Measurements from ENCODE around the gene LRBA.

Gene LRBA

GRCh38 chr4:150250293-150250997 lies 764.6 kb downstream of the LRBA start:
- no peak overlapping the region for H3K4me3 ChIP-seq (replicated peaks; ENCODE audit: low read depth, low read length)
- DNase-seq (ENCODE audit: low read depth): no peak
- TF ChIP-seq, protein P1, sequence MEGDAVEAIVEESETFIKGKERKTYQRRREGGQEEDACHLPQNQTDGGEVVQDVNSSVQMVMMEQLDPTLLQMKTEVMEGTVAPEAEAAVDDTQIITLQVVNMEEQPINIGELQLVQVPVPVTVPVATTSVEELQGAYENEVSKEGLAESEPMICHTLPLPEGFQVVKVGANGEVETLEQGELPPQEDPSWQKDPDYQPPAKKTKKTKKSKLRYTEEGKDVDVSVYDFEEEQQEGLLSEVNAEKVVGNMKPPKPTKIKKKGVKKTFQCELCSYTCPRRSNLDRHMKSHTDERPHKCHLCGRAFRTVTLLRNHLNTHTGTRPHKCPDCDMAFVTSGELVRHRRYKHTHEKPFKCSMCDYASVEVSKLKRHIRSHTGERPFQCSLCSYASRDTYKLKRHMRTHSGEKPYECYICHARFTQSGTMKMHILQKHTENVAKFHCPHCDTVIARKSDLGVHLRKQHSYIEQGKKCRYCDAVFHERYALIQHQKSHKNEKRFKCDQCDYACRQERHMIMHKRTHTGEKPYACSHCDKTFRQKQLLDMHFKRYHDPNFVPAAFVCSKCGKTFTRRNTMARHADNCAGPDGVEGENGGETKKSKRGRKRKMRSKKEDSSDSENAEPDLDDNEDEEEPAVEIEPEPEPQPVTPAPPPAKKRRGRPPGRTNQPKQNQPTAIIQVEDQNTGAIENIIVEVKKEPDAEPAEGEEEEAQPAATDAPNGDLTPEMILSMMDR (IDR thresholded peaks at IDR 0.05; ENCODE audit: low read length, missing control alignments): no peak

GRCh38 chr4:150248181-150248580 lies 766.9 kb downstream of the LRBA start:
- TF ChIP-seq, protein P1 (IDR thresholded peaks at IDR 0.05; ENCODE audit: low read length, missing control alignments): no peak
- no peak for DNase-seq (ENCODE audit: low read depth)
- H3K4me3 ChIP-seq (replicated peaks; ENCODE audit: low read depth, low read length): no peak overlapping the region

DNA sequence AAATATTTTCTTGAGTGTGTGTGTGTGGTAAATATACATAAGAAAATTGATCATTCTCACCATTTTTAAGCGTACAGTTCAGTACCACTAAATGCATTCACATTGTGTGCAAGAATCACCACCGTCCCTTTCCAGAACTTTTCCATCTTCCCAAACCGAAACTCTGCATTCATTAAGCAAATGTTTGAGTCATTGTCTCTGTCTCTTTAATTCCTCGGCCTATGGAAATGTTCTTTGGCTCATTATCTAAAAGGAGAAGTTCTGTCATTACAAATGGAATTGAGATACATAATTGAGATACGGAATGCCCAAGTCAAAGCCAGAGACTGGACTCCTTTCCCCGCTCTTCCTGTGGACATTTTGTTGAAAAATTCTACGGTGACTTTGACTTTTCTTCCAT lies 767.9 kb downstream of the LRBA start:
- H3K4me3 ChIP-seq (replicated peaks; ENCODE audit: low read depth, low read length): no peak overlapping the region
- TF ChIP-seq, protein P1 (IDR thresholded peaks at IDR 0.05; ENCODE audit: low read length, missing control alignments): no peak
- DNase-seq (ENCODE audit: low read depth): no peak

DNA sequence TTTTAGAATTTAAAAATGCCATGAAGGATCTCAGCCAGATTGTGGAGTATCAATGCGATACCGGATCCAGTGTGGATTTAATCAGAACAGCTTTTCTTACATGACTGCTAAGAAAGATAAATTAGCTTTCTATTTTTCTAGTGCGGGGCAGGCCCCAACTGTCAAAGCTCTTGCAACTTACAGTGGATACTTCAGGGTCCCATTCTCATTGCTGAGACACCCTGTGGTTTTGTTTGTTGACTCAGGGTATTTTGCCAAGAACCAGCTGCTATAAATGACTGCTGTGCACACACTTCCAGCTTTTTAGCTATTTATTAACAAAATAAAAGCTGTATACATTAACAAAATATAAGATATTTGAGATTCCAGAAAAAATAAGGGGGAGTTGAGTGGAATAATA lies 770.5 kb downstream of the LRBA start:
- H3K4me3 ChIP-seq (replicated peaks; ENCODE audit: low read depth, low read length): no peak overlapping the region
- peak; percentile 51 for DNase-seq (ENCODE audit: low read depth)
- TF ChIP-seq, protein P1 (IDR thresholded peaks at IDR 0.05; ENCODE audit: low read length, missing control alignments): no peak

GRCh38 chr4:150243932-150244331 lies 771.2 kb downstream of the LRBA start:
- TF ChIP-seq, protein P1 (IDR thresholded peaks at IDR 0.05; ENCODE audit: low read length, missing control alignments): no peak
- no peak for DNase-seq (ENCODE audit: low read depth)
- H3K4me3 ChIP-seq (replicated peaks; ENCODE audit: low read depth, low read length): no peak overlapping the region

DNA sequence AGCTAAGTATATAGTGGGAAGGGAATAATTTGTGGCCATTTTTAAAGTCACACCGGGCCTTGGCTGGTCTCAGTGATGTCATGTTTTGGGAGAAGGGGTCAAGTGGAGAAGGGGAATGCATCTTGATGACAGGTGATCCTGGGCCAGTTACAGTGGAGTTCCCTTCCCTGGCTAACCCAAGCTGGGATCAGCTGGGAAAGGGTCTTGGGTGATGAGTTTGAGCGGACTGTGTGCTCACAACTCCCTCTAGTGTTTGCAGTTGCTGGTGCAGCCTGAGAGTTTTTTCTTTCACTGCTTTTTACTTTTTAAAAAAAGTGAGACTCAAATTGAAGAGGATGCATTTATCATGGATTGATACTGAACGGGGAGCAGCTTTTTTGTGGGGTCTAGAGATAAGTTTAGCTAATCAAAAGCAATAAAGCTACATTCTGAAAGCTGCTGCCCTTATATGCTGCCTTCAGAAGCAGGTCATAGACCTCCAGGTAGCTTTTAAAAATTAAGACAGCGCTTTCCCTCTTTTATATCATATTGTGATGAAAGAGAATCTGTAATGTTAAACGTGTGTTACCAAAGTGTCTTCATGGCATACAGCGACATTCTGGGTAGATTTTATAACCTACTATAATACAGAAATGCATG lies 772.1 kb downstream of the LRBA start:
- no peak overlapping the region for H3K4me3 ChIP-seq (replicated peaks; ENCODE audit: low read depth, low read length)
- DNase-seq (ENCODE audit: low read depth): peak; percentile 66
- TF ChIP-seq, protein P1 (IDR thresholded peaks at IDR 0.05; ENCODE audit: low read length, missing control alignments): peak; percentile 97

Measured in fibroblast of pulmonary artery (primary cell).